Activated T-cell treated with anti-CD3 and anti-CD28 coated beads for 24 hours (primary cell): ENCODE measurements around the gene NHEJ1.

ENCODE experiments used
- DNase-seq: peaks from one replicate; pipeline ENCODE4 v3.0.0-alpha.2; 2020; ENCODE audit warnings: low read depth

Gene NHEJ1

DNA sequence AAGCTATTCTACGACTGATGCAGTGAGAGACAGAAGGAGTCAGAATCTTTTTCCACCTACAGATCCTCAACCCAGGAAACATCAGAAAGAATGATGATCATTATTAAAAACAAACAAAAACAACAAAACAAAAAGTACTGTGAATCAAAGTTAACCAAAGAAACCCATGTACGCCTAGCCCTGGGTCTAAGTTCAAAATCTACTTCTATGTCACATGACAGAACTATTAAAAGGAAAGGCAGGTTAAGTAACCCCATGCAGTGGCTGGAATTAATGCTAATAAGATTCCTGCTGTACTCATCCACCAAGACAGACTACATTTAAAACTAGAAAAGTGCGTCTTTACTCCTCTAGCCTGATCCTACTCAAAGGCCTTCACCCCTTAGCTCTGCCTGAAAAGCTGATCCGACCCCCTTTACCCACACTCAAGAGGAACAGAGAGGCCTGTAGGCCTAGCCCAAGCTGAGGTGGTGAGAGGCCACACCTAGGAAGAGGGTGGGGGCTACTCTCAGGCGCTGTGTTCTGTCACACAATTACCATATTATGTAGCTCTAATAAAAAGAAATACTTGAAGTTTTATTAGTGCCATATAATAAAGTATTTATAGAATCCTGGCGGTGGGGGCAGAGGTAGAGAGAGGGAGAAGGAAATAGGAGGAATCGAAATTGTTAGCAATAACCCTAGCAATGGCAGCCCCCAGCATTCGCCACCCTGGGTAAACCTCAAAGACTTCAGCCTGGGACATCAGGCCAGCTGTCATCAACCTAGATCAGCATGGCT is 37.1 kb downstream of the NHEJ1 start:
- DNase-seq: no peak

DNA sequence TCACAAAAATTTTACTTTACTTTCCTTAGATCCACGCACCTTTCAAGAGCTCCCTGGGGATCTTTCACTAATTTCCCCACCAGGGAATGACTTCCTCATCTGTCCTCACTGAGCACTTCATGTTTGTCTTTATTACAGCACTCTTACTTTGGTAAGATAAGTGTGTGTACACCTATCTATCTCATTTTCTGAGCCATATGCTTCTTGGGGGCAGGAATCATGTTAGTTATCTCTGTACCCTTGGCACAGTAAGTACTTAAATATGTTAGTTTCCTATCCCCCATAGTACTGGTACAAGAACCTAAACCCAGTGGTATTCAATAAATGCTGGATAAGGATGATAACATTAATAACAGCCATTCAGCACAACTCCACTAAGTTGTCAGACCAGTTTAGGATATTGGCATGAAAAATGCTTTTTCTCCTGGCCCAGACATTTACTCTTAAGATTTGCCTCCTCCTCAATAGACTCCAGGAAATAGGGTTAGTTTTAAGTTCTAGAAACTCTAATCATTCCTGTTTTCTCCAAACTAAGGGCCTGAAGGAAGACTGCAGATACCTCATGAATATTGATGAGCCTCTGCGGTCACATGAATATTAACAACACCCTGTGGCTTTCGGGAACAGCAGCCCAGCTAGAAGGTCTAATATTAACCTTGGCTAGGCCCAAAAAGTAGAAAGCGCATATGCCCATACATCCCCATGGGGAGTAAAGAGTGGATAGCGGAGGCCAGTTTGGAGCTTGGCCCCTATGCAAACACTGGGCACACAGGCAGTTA is 38.2 kb downstream of the NHEJ1 start:
- no peak for DNase-seq

DNA sequence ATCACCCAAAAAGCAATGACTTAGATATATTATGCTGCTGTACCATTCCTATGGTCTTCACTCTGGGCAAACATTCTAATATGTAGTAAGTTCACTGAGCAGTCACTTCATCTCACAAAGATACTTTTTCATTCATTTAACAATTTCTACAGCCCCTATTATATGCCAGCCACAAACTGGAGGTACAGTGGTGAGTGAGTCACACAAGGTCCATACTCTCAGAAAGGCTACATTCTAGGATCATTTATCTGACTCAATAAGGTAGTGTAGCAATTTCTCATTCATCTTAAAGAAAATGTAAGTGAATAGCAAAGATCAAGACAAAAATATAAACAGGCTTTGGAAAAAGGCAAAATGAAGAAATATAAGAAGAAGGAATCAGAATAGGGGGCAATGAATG is 40.5 kb downstream of the NHEJ1 start:
- no peak for DNase-seq

DNA sequence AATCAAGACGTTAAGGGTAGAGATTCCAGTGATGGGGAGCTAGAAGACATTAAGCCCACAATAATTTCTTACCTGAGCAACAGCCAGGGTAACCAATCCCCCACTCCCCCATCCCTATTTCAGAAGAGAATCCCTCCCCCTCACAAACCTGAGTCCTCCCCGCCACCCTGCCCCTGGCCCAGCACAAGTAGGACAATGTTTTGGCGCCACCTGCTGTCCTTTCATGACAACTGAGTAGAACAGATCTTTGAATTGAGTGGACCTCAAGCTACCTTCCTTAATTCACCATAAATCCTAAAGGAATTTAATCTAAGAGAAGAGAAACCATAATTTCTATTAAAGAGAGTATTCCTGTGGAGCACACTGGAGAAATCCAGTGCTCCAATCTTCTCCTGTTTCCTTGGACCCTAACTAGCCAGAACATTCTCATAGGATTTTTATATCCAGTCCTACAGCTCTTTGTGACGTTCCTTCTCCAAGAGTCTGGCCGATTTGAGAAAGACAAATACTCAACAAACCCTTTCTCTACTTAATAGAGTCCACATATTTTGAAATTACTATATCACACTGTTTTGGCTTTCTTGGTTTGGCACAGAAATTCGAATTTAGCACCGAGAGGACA is 41.1 kb downstream of the NHEJ1 start:
- peak; percentile 39 for DNase-seq

DNA sequence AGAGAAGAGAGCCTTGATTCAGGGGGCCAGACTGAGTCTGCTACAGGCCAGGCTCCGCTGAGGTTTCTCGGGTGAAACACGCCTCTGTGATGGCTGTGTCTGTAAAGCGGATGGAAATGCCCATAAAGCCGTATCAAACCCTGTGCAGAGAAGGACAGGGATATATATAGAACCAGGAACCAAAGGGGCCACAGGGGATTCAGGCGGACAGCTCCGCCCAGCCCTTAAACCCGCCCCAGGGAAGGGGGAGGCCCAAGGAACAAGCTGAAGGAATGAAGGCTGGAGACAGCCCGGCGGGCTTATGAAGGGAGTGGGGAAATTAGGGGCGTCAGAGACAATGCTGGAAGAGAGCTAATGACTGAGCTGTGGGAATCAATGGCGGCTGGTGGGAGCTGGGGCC is 42.1 kb downstream of the NHEJ1 start:
- DNase-seq: no peak

DNA sequence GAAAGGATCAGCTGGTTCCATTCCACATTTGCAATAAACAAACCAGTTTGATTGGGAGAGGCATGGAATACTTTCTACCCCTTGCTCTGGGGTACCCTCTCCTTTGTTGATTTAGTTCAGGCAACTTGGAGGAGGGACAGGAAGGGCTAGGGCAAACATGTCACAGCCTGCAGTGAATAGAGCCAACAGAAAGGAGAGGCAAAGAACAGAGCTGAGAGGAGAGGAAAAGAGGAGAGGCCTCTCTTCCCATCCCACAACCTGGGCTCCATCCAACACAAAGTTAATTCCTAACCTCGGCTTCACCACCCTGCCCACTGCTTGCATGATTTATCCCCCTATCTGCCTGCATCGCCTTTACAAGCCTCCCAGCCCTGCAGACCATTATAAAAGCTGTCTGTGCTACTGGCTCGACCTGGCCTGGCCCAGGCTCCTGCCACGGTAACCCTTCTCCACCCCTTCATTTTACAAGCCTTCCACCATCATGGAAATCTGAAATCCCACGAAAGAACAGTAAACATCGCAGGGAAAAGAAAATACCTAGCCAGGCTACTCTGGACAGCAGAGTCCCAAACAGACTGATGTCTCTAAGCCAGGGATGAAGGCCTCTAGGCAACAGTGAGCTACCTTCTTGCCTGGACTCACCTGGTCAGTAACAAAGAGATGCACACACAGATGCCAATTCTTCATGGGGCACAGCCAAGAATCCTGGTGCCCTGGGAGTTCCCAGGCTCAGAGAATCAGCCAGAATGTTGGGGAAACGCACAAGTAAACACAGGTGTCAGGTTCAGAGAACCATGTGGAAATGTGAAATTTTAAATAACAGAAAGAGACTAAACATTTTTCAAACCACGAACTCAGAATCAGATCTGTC is 43.6 kb downstream of the NHEJ1 start:
- no peak for DNase-seq

DNA sequence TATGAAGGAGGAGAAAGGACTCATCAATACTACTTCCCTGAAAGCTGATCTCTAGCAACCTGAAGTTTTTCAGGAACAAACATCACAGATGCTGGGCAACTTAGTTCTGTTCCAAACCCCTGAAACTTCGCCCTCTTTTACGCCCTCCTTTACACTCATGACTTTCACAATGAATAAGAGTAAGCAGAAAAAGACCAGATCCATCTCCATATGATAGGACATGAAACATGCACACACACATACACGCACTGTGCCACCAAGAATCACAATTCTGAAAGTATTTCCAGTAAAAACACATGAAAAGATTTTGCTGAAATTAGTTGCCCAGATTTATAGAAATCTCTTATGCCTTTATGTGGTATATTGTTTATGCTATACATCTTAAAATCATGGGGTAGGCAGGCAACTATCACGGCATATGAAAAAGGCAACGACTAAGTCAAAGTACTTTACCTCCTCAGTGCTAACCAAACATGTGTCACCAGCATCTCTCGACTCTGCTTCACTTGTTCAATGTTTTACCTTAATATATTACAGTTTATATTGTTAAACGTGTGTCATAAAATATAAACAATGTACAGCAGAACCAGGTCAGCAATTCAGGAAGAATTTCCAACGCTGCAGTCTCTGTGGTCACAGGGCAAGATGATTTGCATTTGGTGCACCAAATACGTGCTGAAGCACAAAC is 47.8 kb downstream of the NHEJ1 start:
- DNase-seq: no peak

DNA sequence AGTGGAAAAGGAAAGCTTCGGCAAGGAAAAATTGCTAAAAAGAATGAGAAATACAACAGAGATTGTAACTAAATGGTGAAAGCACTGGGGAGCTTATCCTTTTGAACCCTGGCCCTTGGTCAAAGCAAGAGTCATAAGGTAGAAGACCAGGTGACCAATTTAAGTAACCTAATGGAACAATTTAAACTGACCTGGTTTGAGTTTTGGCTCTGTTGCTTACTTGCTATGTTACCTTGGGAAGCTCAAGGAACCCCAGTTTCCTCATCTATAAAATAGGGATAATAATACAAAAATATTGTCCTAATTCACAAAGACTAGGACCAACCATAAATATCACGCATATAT is 48.6 kb downstream of the NHEJ1 start:
- no peak for DNase-seq

DNA sequence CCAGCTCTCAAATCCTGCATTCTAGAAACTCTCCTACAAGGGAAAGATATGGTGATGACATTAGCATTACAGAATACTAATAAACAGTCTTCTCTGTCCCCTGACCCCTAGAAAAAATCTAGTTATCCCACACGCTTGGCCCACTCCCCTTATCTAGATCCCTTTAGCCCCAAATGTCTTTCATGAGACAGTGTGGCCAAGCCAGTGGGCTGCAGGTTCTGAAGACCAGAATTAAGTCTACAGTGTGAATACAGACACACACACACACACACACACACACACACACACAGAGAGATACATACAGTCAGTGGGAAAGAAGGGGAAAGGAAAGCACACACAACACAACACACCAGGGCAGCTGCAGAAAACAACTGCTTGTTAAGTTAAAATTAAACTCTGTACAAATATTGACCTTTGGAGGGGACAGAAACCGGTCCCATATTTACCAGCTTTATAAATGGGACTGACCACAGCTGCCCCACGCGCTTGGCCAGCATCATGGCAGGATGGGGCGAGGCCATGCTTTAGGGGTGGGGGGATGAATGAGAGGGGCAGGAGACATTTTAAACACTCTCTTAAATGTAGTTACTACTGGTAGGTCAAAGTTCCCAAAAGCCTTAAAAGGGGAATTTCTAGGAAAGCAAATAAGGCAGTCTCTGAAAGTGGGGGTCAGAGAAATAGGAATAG is 49.1 kb downstream of the NHEJ1 start:
- no peak for DNase-seq

DNA sequence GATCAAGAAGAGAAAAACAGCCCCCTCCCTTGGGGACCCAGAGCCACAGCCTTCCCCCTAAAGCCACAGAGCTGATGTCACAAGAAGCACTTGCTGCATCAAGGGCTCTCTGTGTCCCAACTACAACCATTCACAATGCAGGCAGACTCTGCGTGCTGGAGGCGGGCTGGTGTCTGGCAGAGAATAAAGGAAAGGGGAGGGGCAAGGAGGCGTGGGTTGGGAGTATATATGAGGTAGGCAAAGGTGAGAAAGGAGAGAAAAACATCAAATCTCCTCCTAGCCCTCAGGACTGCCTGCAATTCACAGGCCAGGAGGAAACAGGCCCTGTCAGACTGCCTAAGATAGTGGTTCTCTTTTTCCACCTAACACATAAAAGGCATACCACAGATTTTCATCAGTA is 51.1 kb downstream of the NHEJ1 start:
- peak; percentile 25 for DNase-seq

DNA sequence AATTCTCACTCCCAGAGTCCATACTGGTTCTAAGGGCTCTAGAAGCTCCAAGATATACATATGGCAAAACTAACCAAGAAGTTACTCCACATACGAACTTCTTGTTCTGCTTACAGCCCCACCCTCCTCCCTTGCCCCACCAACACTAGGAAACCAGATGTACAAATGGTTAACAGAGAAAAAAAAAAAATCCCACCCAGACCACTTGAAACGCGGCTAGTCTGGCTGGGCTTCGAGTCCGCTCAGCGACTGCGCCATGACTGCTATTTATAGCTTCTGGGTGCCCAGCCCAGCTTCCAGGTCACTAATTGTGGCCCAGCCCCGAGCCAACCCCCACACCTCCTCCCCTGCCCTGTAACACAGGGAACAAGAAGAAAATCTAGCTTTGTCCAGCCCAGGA is 52.9 kb downstream of the NHEJ1 start:
- DNase-seq: no peak

DNA sequence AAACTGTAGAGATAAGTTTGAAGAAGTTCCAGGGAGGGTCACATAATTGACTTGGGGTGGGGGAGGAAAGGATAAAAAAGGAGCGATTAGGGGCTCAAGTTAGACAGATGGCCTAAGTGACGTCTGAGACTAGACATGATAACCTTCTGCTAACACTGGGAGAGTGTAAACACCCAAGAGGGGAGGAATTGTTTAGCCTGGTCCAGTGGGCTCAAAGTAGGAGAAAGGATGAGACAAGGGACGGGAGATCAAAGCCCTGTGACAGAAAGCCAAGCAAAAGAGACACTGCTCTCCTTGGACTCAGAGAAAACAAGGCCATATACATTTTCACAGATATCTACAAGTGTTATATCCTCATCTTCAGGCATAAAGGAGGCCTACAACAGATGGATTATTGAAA is 54.4 kb downstream of the NHEJ1 start:
- DNase-seq: no peak

DNA sequence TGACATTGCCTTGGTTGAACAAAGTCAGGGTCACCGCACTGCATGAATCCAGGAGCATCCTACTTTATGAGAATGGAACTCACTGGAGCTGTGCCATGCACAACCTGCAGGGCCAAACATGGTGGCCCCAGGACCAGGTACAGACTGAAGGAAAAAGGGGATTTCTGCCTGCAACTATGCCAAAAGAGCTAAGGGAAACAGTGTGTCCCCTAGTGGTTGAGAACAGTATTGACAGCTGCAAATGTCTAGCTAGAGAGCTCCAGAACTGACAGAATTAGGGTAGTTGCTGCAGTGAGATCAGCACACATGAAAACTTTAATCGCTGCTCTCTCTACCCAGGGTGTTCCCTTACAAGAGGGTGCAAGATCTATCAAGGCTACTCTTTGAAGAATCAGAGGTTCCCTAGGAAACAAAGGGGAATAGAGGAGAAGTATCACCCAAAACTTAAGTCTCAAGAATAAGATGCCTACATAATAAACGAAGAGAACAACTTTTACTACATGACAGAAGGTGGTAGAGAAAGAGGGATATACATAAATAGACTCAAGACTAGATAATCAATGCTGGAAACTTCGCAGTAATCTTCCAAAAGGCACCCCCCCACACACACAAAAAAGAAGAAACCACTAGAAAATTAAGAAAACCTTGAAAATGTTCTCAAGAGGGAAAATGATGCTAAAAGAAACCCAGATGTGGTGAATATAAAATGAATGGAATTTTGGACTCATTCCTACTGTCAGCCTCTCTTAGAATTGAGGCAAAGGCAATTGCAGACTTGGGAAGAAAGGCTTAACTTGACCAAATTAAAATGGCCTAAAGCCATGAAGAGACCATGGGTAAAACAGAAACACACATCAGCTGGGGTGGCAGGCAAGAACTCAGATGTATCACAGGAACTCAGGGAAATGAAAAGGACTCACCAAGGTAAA is 56.2 kb downstream of the NHEJ1 start:
- no peak for DNase-seq

DNA sequence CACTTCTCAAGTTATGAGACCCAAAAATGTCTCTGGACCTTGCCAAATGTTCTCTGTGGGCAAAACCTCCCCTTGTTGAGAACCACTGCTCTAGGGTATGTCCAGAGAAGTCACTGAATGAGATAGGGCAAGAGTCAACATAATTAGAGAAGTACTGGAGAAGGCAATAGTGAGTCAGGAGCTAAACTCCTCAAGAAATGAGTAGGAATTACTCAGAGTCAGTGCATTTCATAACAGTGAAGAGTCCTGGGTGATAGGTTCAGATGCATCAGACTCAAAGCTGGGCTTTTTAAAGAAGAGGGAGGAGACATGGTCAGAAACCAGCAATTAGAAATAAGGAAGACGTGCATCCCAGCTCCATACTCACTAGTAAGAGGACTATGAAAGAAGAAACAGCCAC is 61.3 kb downstream of the NHEJ1 start:
- DNase-seq: no peak

DNA sequence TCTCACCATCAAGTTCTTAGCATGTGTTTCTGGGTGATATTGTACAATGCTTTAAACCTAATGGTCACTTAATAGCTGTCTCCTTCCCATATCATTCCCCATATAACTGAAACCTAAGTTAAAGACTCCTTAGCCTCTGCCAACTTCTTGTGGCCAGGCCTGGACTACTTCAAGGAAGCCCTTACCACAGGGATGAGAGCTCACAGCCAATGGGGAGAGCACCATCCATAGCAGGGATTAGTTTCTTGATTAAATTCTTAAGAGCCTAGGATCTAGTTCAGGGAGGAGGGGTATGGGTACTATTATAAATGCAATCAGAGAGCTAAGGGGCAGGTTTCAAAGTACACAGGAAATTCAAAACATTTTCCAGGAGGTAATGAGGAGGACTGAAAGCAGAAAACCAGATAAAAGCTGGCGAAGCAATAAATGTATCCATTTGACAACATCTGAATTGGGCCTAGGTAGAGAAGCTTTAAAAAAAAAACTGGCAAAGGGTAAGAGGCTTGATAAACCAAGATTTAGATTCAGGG is 65.1 kb downstream of the NHEJ1 start:
- no peak for DNase-seq

DNA sequence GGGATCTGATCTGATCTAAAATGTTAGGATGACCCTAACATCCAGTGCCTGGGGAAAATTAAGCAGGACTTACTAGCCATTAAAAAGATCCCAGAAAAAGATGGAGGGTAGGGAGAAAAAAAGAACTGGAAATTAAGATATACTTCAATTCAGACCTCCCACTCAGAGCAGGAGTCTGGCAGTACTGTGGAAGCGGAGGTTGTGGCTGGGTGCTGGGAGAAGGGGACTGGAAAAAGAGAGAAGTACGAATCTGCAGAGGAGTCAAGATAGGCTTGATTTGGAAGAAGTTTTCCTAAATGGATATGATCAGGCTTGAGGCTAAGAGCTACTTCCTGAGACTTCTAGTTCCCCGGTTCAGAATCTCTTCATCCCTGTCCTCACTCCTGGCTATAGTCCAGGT is 66.4 kb downstream of the NHEJ1 start:
- DNase-seq: no peak

DNA sequence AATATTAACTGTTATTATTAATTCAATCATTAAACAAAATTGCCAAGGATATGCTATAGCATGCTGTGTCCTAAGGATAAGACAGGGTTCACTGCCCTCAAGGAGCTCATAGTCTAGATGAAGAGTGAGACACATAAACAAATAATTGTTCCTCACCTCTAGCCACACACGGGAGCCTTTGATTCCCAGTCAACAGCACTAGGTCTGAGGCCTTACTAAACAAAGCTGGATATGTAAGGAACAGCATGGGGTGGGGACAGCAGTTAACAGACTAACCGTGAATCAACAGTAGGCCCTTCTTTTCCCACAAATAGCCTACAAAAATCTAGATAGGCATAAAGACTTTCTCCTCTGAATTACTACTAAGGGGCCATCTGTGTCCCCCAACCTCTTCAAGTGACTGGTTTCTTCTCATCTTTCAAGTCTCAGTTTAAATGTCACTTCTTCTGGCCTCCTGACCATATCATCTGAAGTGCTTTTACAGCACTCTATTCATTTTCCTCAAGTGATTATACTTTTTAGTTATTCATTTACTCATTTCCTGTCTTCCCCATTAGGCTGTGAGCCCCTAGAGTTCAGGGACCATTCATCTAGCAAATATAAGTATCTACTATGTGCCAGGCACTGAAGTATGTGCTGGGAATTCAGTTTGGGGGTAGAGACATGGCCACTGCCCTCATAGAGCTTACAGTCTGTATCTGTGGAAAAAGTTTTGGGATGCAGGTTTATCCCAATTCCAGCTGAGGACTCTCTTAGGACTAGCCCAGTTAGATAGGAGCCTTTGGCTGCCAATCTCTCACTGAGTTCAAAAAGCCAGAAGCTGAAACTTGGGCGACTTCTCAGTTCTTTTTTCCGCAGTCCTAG is 69.9 kb downstream of the NHEJ1 start:
- DNase-seq: no peak

DNA sequence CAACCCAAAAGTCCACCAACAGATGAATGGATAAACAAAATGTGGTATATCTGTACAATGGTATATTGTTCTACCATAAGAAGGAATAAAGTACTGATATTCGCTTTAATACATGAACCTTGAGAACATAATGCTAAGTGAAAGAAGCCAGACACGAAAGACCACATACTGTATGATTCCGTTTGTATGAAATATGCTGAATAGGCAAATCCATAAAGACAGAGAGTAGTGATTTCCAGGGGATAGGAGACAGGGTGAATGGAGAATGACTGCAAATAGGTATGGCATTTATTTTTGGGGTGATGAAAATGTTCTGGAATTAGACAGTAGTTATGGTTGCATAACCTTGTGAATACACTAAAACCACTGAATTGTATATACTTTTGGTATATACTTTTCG is 71.3 kb downstream of the NHEJ1 start:
- DNase-seq: no peak

DNA sequence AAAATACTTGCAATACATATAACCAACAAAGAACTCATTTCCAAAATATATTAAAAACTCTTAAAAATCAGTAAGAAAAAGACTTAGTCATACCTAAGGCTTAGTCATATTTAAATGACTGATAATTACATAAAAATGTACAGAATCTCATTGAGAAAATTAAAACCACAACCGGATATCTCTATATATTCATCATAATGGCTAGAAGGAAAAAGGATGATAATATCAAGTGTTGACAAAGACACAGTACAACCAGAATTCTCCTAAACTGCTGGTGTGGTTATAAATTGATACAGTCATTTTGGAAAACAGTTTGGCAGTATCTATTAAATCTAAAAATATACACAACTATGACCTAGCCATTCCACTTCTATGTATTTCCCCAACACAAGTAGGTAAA is 72.8 kb downstream of the NHEJ1 start:
- DNase-seq: no peak
